PC-9 (cell line): ENCODE measurements around the gene BCL2L14. TPM values are rescaled to one million over a fixed set of nuclear protein-coding genes. Genes with fewer than 3 reads are reported as not detected.

Experiments
- BruUV-seq: library from RNA; stranded (reverse); fragments of 400-500 nt; replicated peaks from 2 replicates; lab custom pipeline; 2021; lab: Mats Ljungman, UMichigan
- CTCF ChIA-PET: fragments of 300-600 bp; sonication (Branson Sonifier 250); formaldehyde crosslinking; loops from one replicate; lab custom pipeline; 2022; ENCODE audit warnings: antibody characterized with exemption; lab: Charles Lee
- POLR2A ChIA-PET: fragments of 300-600 bp; sonication (Branson Sonifier 250); formaldehyde crosslinking; loops from one replicate; lab custom pipeline; 2022; ENCODE audit warnings: antibody characterized with exemption; ENCODE audit not compliant: unreplicated experiment; lab: Charles Lee
- DNase-seq, 2 experiments: peaks; one replicate each; pipeline versions ENCODE4 v3.0.0 to v3.0.0-alpha.2; 2015 to 2022; ENCODE audit warnings: mixed read lengths in 1 of 2
- H2AFZ ChIP-seq: fragments of 200-600 bp; sonication (generic); 2 replicates; pipeline ENCODE4 v1.8.1; 2017; ENCODE audit warnings: antibody characterized with exemption
- H3F3A ChIP-seq: fragments of 200-600 bp; sonication (generic); 2 replicates; pipeline ENCODE4 v1.8.1; 2017; ENCODE audit warnings: antibody characterized with exemption, mild to moderate bottlenecking, low read depth; ENCODE audit not compliant: insufficient read depth
- H3K27ac ChIP-seq: fragments of 200-600 bp; sonication (generic); 2 replicates; pipeline ENCODE4 v1.6.1; 2016; ENCODE audit warnings: mixed run types
- H3K27me3 ChIP-seq: fragments of 200-600 bp; sonication (generic); 2 replicates; pipeline ENCODE4 v1.6.1; 2016; ENCODE audit warnings: low read depth, mixed run types; ENCODE audit not compliant: insufficient read depth
- H3K36me3 ChIP-seq: fragments of 200-600 bp; sonication (generic); 2 replicates; pipeline ENCODE4 v1.6.1; 2016; ENCODE audit warnings: low read depth, mixed run types
- H3K4me1 ChIP-seq: fragments of 200-600 bp; sonication (generic); replicated peaks from 2 replicates; pipeline ENCODE4 v1.6.1; 2016; ENCODE audit warnings: mixed run types; ENCODE audit not compliant: insufficient read depth
- H3K4me2 ChIP-seq: fragments of 200-600 bp; sonication (generic); 2 replicates; pipeline ENCODE4 v1.6.1; 2017; ENCODE audit warnings: mixed run types
- H3K4me3 ChIP-seq: fragments of 200-600 bp; sonication (generic); 2 replicates; pipeline ENCODE4 v1.6.1; 2016; ENCODE audit warnings: mixed run types
- H3K79me2 ChIP-seq: fragments of 200-600 bp; sonication (generic); 2 replicates; pipeline ENCODE4 v1.6.1; 2017; ENCODE audit warnings: low read depth, mixed run types
- H3K9me2 ChIP-seq: fragments of 200-600 bp; sonication (generic); 2 replicates; pipeline ENCODE4 v1.8.1; 2017; ENCODE audit warnings: mild to moderate bottlenecking; ENCODE audit not compliant: insufficient read depth
- H3K9me3 ChIP-seq: fragments of 200-600 bp; sonication (generic); 2 replicates; pipeline ENCODE4 v1.8.1; 2016; ENCODE audit warnings: low read depth; ENCODE audit not compliant: insufficient read depth
- H4K20me1 ChIP-seq: fragments of 200-600 bp; sonication (generic); 2 replicates; pipeline ENCODE4 v1.8.1; 2017; ENCODE audit not compliant: insufficient read depth
- CTCF ChIP-seq: fragments of 200-600 bp; sonication (generic); conservative IDR thresholded peaks from 2 replicates; pipeline ENCODE4 v1.6.1; 2017; ENCODE audit warnings: mixed run types, antibody characterized with exemption, mild to moderate bottlenecking, moderate library complexity
- EZH2 ChIP-seq: fragments of 200-600 bp; sonication (generic); IDR thresholded peaks from 2 replicates; pipeline ENCODE4 v1.8.0; 2017; ENCODE audit warnings: antibody characterized with exemption, low read depth
- intact Hi-C: fragments of 100-400 bp; cut with micrococcal nuclease; formaldehyde crosslinking; loops from one replicate; pipeline ENCODE4 v1.10.0; 2022; ENCODE audit not compliant: unreplicated experiment
- total RNA-seq: library from RNA; stranded (reverse); gene quantifications from 2 replicates; pipeline ENCODE4 v1.2.3, GENCODE V29; 2021

BCL2L14 gene
- total RNA-seq, 1 experiment from 2014 or later = 6.0 TPM

GRCh38 chr12:12056951-12057350, 13.8 kb upstream of the BCL2L14 start:
- Histone ChIP-seq H2AFZ (no peak overlapping the region), H3K9me2 (no peaks in the 10 kb centered on the region), H3K4me1 (peaks cover 11% of the 10 kb centered on the region), H3K4me2 (peak overlapping the region; percentile 30), H3F3A (no peaks in the 10 kb centered on the region), H3K79me2 (no peaks in the 10 kb centered on the region), H3K27ac (no peak overlapping the region), H4K20me1 (no peaks in the 10 kb centered on the region), H3K27me3 (no peaks in the 10 kb centered on the region), H3K4me3 (no peak overlapping the region), H3K9me3 (no peaks in the 10 kb centered on the region), H3K36me3 (no peaks in the 10 kb centered on the region)
- intact Hi-C loops = no loop called here
- TF ChIP-seq CTCF (no peak), EZH2 (no peak)
- peak in 1 of 2 experiments; percentile 51 for DNase-seq
- ChIA-PET POLR2A (no interaction called here), CTCF (interaction anchor here (0.5 kb wide), 1 partner anchor 240 kb away, joined by 4 read pairs; no protein-coding TSS in a partner anchor)
- no TSS peak for BruUV-seq

GRCh38 chr12:12064596-12064995, 6.1 kb upstream of the BCL2L14 start:
- DNase-seq = no peak
- H3K9me3 ChIP-seq = no peaks in the 10 kb centered on the region
- no peaks in the 10 kb centered on the region for H3K36me3 ChIP-seq
- H3K4me1 ChIP-seq = no peaks in the 10 kb centered on the region
- ChIA-PET POLR2A (no interaction called here), CTCF (no interaction called here)
- TF ChIP-seq EZH2 (no peak), CTCF (no peak)
- H3F3A ChIP-seq = no peaks in the 10 kb centered on the region
- H3K27me3 ChIP-seq = no peaks in the 10 kb centered on the region
- H3K4me3 ChIP-seq = no peak overlapping the region
- no peaks in the 10 kb centered on the region for H3K79me2 ChIP-seq
- intact Hi-C loops = no loop called here
- no peaks in the 10 kb centered on the region for H4K20me1 ChIP-seq
- H3K4me2 ChIP-seq = no peak overlapping the region
- no peak overlapping the region for H3K27ac ChIP-seq
- H3K9me2 ChIP-seq = no peaks in the 10 kb centered on the region
- no peak overlapping the region for H2AFZ ChIP-seq
- no TSS peak for BruUV-seq

- H3K27me3 ChIP-seq = no peaks in the 10 kb centered on the region
- no peak overlapping the region for H2AFZ ChIP-seq
- H3K4me1 ChIP-seq = peaks cover 15% of the 10 kb centered on the region
- CTCF ChIA-PET = no interaction called here
- peaks cover 4% of the 10 kb centered on the region; the same call in 1 of the 2 replicates for H3F3A ChIP-seq
- H3K79me2 ChIP-seq = no peaks in the 10 kb centered on the region
- DNase-seq = no peak
- no peak overlapping the region for H3K4me3 ChIP-seq
- H3K9me3 ChIP-seq = no peaks in the 10 kb centered on the region
- no peak overlapping the region for H3K4me2 ChIP-seq
- no peaks in the 10 kb centered on the region for H4K20me1 ChIP-seq
- POLR2A ChIA-PET = interaction anchor here (0.7 kb wide), 1 partner anchor 38 kb away, joined by 6 read pairs; no protein-coding TSS in a partner anchor
- BruUV-seq = no TSS peak
- TF ChIP-seq CTCF = no peak
- no peak for TF ChIP-seq EZH2
- intact Hi-C loops = no loop called here
- no peaks in the 10 kb centered on the region for H3K9me2 ChIP-seq
- no peaks in the 10 kb centered on the region for H3K36me3 ChIP-seq
- no peak overlapping the region for H3K27ac ChIP-seq
These were observed 2.0 kb upstream of the BCL2L14 start for GRCh38 chr12:12068751-12069150.
